IMR-90 (cell line): ENCODE results near the gene MYOF. TPM values are rescaled to one million over a fixed set of nuclear protein-coding genes. Genes with fewer than 3 reads are reported as not detected.

ENCODE experiments used
- ATAC-seq: fragments of 200-7000 bp; cut with Tn5 transposase; 2 replicates; pipeline ENCODE4 v1.9.1; 2020; ENCODE audit warnings: low read depth, mild to moderate bottlenecking, moderate library complexity
- BruUV-seq: library from RNA; stranded (reverse); fragments of 400-500 nt; replicated peaks from 2 replicates; lab custom pipeline; 2021; lab: Mats Ljungman, UMichigan
- CTCF ChIA-PET: fragments of 300-600 bp; formaldehyde crosslinking; extraction: SDS; loops from one replicate; lab custom pipeline; 2021; ENCODE audit warnings: antibody characterized with exemption; lab: Yijun Ruan, JAX
- POLR2A ChIA-PET: fragments of 300-600 bp; sonication (Branson Sonifier 250); formaldehyde crosslinking; loops from one replicate; lab custom pipeline; 2022; ENCODE audit warnings: antibody characterized with exemption; ENCODE audit not compliant: unreplicated experiment; lab: Charles Lee
- DNase-seq: peaks from one replicate; pipeline ENCODE4 v3.0.0; 2013
- H2AFZ ChIP-seq: replicated peaks from 2 replicates; pipeline ENCODE3; 2013; ENCODE audit warnings: low read length, mild to moderate bottlenecking; ENCODE audit not compliant: poor library complexity
- H2AK5ac ChIP-seq: 2 replicates; pipeline ENCODE4 v1.6.1; 2013; ENCODE audit warnings: low read depth, low read length, inconsistent platforms
- H2AK9ac ChIP-seq: replicated peaks from 2 replicates; pipeline ENCODE3; 2013; ENCODE audit warnings: mild to moderate bottlenecking, low read depth, low read length, moderate library complexity; ENCODE audit not compliant: poor library complexity
- H2BK120ac ChIP-seq: 2 replicates; pipeline ENCODE4 v1.6.1; 2013; ENCODE audit warnings: low read depth, low read length, inconsistent platforms
- H2BK15ac ChIP-seq: 3 replicates; pipeline ENCODE4 v1.6.1; 2013; ENCODE audit warnings: low read depth, low read length, inconsistent platforms
- H2BK20ac ChIP-seq: 2 replicates; pipeline ENCODE4 v1.6.1; 2013; ENCODE audit warnings: low read depth, mild to moderate bottlenecking, inconsistent platforms, low read length, moderate library complexity
- H2BK5ac ChIP-seq: 2 replicates; pipeline ENCODE4 v1.6.1; 2013; ENCODE audit warnings: mild to moderate bottlenecking, low read depth, low read length, inconsistent platforms; ENCODE audit not compliant: poor library complexity, severe bottlenecking
- H3K14ac ChIP-seq: replicated peaks from 2 replicates; pipeline ENCODE4 v1.6.1; 2013; ENCODE audit warnings: low read depth, low read length, inconsistent platforms
- H3K18ac ChIP-seq: 2 replicates; pipeline ENCODE4 v1.6.1; 2013; ENCODE audit warnings: low read depth, low read length, control low read depth
- H3K23ac ChIP-seq: 2 replicates; pipeline ENCODE4 v1.6.1; 2013; ENCODE audit warnings: low read depth, low read length, inconsistent platforms
- H3K27ac ChIP-seq: 2 replicates; pipeline ENCODE4 v1.5.1; 2013; ENCODE audit warnings: mild to moderate bottlenecking, control low read depth, low read length; ENCODE audit not compliant: insufficient read depth
- H3K27me3 ChIP-seq: 2 replicates; pipeline ENCODE4 v1.6.1; 2013; ENCODE audit warnings: low read length; ENCODE audit not compliant: control insufficient read depth, insufficient read depth
- H3K36me3 ChIP-seq: 2 replicates; pipeline ENCODE4 v1.6.1; 2013; ENCODE audit warnings: low read length, mixed read lengths; ENCODE audit not compliant: control insufficient read depth, insufficient read depth
- H3K4ac ChIP-seq: 2 replicates; pipeline ENCODE4 v1.6.1; 2013; ENCODE audit warnings: low read depth, low read length, inconsistent platforms
- H3K4me1 ChIP-seq: 2 replicates; pipeline ENCODE4 v1.6.1; 2013; ENCODE audit warnings: low read length, mixed read lengths; ENCODE audit not compliant: control insufficient read depth, insufficient read depth
- H3K4me2 ChIP-seq: 2 replicates; pipeline ENCODE4 v1.6.1; 2013; ENCODE audit warnings: low read depth, mild to moderate bottlenecking, control low read depth, low read length, moderate library complexity
- H3K4me3 ChIP-seq: 2 replicates; pipeline ENCODE4 v1.5.1; 2013; ENCODE audit warnings: low read depth, mild to moderate bottlenecking, control low read depth, low read length, moderate library complexity; ENCODE audit not compliant: insufficient read depth
- H3K56ac ChIP-seq: 2 replicates; pipeline ENCODE4 v1.6.1; 2013; ENCODE audit warnings: low read length, inconsistent platforms; ENCODE audit not compliant: insufficient read depth; ENCODE audit errors: extremely low read depth
- H3K79me1 ChIP-seq, 2 experiments: 2 replicates each; pipeline ENCODE4 v1.6.1; 2013; ENCODE audit warnings: low read length in 2 of 2, inconsistent platforms in 1 of 2, low read depth in 1 of 2
- H3K9ac ChIP-seq: 2 replicates; pipeline ENCODE4 v1.6.1; 2013; ENCODE audit warnings: low read depth, low read length, control low read depth
- H3K9me1 ChIP-seq: 2 replicates; pipeline ENCODE4 v1.6.1; 2013; ENCODE audit warnings: low read length, inconsistent platforms; ENCODE audit not compliant: insufficient read depth
- H3K9me3 ChIP-seq: 2 replicates; pipeline ENCODE4 v1.6.1; 2013; ENCODE audit warnings: low read length; ENCODE audit not compliant: control insufficient read depth, insufficient read depth
- H4K20me1 ChIP-seq: 2 replicates; pipeline ENCODE4 v1.6.1; 2013; ENCODE audit warnings: low read length, inconsistent platforms; ENCODE audit not compliant: insufficient read depth
- H4K5ac ChIP-seq: 2 replicates; pipeline ENCODE4 v1.6.1; 2013; ENCODE audit warnings: mild to moderate bottlenecking, low read depth, low read length, control low read depth
- H4K8ac ChIP-seq, 2 experiments: 2 replicates each; pipeline ENCODE4 v1.6.1; 2013; ENCODE audit warnings: low read depth in 2 of 2, low read length in 2 of 2, control low read depth in 1 of 2, inconsistent platforms in 1 of 2
- H4K91ac ChIP-seq: 2 replicates; pipeline ENCODE4 v1.6.1; 2013; ENCODE audit warnings: low read depth, low read length, inconsistent platforms; ENCODE audit not compliant: insufficient read depth
- BHLHE40 ChIP-seq: fragments of 150-350 bp; IDR thresholded peaks from 2 replicates; pipeline ENCODE4 v1.6.1; 2016; ENCODE audit warnings: mild to moderate bottlenecking, low read depth, low read length
- CEBPB ChIP-seq: IDR thresholded peaks from 2 replicates; pipeline ENCODE4 v1.6.1; 2012; ENCODE audit warnings: low read depth, low read length, improper control_type of control experiment
- ELK1 ChIP-seq: fragments of 150-350 bp; IDR thresholded peaks from 2 replicates; pipeline ENCODE4 v1.6.1; 2016; ENCODE audit warnings: low read depth, mild to moderate bottlenecking, low read length, moderate library complexity, borderline replicate concordance
- FOS ChIP-seq: fragments of 150-350 bp; IDR thresholded peaks from 2 replicates; pipeline ENCODE4 v1.6.1; 2016; ENCODE audit warnings: low read depth, low read length
- MAFK ChIP-seq: IDR thresholded peaks from 2 replicates; pipeline ENCODE4 v1.6.1; 2012; ENCODE audit warnings: low read depth, low read length, improper control_type of control experiment
- MAZ ChIP-seq: IDR thresholded peaks from 2 replicates; pipeline ENCODE4 v1.6.1; 2012; ENCODE audit warnings: low read depth, mild to moderate bottlenecking, low read length, improper control_type of control experiment, moderate library complexity, borderline replicate concordance
- MXI1 ChIP-seq: IDR thresholded peaks from 2 replicates; pipeline ENCODE4 v1.6.1; 2012; ENCODE audit warnings: low read depth, mild to moderate bottlenecking, low read length, moderate library complexity, borderline replicate concordance
- POLR2A ChIP-seq: IDR thresholded peaks from 2 replicates; pipeline ENCODE4 v1.6.1; 2012; ENCODE audit warnings: mild to moderate bottlenecking, low read depth, low read length
- RAD21 ChIP-seq: IDR thresholded peaks from 2 replicates; pipeline ENCODE4 v1.6.1; 2012; ENCODE audit warnings: low read length, improper control_type of control experiment
- RCOR1 ChIP-seq: IDR thresholded peaks from 2 replicates; pipeline ENCODE4 v1.6.1; 2012; ENCODE audit warnings: mild to moderate bottlenecking, low read length, improper control_type of control experiment; ENCODE audit not compliant: insufficient replicate concordance
- RFX5 ChIP-seq: IDR thresholded peaks from 2 replicates; pipeline ENCODE4 v1.8.0; 2012; ENCODE audit warnings: low read depth, mild to moderate bottlenecking, low read length, moderate library complexity
- SMC3 ChIP-seq: fragments of 150-350 bp; IDR thresholded peaks from 2 replicates; pipeline ENCODE4 v1.6.1; 2016; ENCODE audit warnings: low read depth, mild to moderate bottlenecking, antibody characterized with exemption, low read length, moderate library complexity
- WGBS, 2 experiments: methylation state at CpG; one replicate each; pipeline versions ENCODE4 v1.1.5 to v1.1.7; 2013; ENCODE audit warnings: missing lambda C conversion rate in 2 of 2; ENCODE audit not compliant: insufficient read length in 1 of 2; ENCODE audit errors: extremely low coverage in 2 of 2; 5-methylcytosine and 5-hydroxymethylcytosine counted together
- dilution Hi-C: fragments of 300-500 bp; cut with HindIII; formaldehyde crosslinking; loops from one replicate; pipeline ENCODE4 v1.14.3; 2018; ENCODE audit warnings: low sequenced_read_pairs; ENCODE audit not compliant: unreplicated experiment
- in situ Hi-C: fragments of 300-500 bp; cut with MboI; formaldehyde crosslinking; loops from 3 replicates; pipeline ENCODE4 v1.14.3; 2019; ENCODE audit warnings: low sequenced_read_pairs, inconsistent platforms, mixed read lengths
- intact Hi-C: fragments of 100-400 bp; cut with micrococcal nuclease; formaldehyde crosslinking; loops from 2 replicates; pipeline ENCODE4 v1.10.0; 2022
- polyA plus RNA-seq, 3 experiments: library from polyadenylated mRNA; depleted of rRNA; stranded (reverse); fragments of >200 nt; gene quantifications; 2 replicates each; pipeline ENCODE4 v1.2.3, GENCODE V29; 2012; ENCODE audit warnings: low replicate concordance in 1 of 3
- total RNA-seq: library from RNA; depleted of rRNA; stranded (reverse); fragments of >200 nt; gene quantifications from 2 replicates; pipeline ENCODE4 v1.2.3, GENCODE V29; 2012
- TF ChIP-seq, protein P1 (sequence below): conservative IDR thresholded peaks from 2 replicates; pipeline ENCODE4 v1.5.1; 2012; ENCODE audit warnings: mild to moderate bottlenecking, low read depth, low read length, improper control_type of control experiment
- TF ChIP-seq, protein P2 (sequence below): fragments of 150-350 bp; IDR thresholded peaks from 2 replicates; pipeline ENCODE4 v1.6.1; 2017; ENCODE audit warnings: mild to moderate bottlenecking, antibody characterized with exemption, low read length, low read depth

The MYOF gene
- total and polyA plus RNA-seq, 2 of the 4 experiments (the other 2 are of a cell fraction) = 221 to 281 TPM

- no peaks in the 10 kb centered on the region for H3K27me3 ChIP-seq
- H3K36me3 ChIP-seq = peaks cover 10% of the 10 kb centered on the region
- peaks cover 21% of the 10 kb centered on the region for H3K9me1 ChIP-seq
- peak overlapping the region; percentile 92 for H4K5ac ChIP-seq
- H3K4ac ChIP-seq = peak overlapping the region; percentile 92
- intact Hi-C loops = no loop called here
- peak overlapping the region; percentile 93 for H2BK5ac ChIP-seq
- ChIA-PET CTCF (interaction anchor here (1.2 kb wide), 1 partner anchor 71 kb away, joined by 4 read pairs; no protein-coding TSS in a partner anchor), POLR2A (interaction anchor here (0.7 kb wide), 1 partner anchor 8 kb away, joined by 9 read pairs; no protein-coding TSS in a partner anchor)
- in situ Hi-C loops = no loop called here
- peak overlapping the region; percentile 81 for H4K91ac ChIP-seq
- H3K14ac ChIP-seq = peak overlapping the region; percentile 93
- H2BK120ac ChIP-seq = peak overlapping the region; percentile 88
- peak overlapping the region; percentile 86 for H3K27ac ChIP-seq
- H4K8ac ChIP-seq = peak overlapping the region; percentile 69 to 90; a peak in 3 of 4 replicates
- BruUV-seq = no TSS peak
- H2AK5ac ChIP-seq = peak overlapping the region; percentile 96
- peak overlapping the region; percentile 67 for H3K56ac ChIP-seq
- no peak overlapping the region for H3K4me3 ChIP-seq
- H3K79me1 ChIP-seq = peaks cover 11 to 70% of the 10 kb centered on the region in 2 experiments
- H3K9me3 ChIP-seq = no peaks in the 10 kb centered on the region
- H3K18ac ChIP-seq = peak overlapping the region; percentile 78; the same call in 1 of the 2 replicates
- ATAC-seq = no peak
- peaks cover 55% of the 10 kb centered on the region for H3K4me1 ChIP-seq
- peak; percentile 51 for DNase-seq
- H2AK9ac ChIP-seq = no peak overlapping the region
- dilution Hi-C loops = no loop called here
- H3K23ac ChIP-seq = peak overlapping the region; percentile 92
- no peak overlapping the region for H2AFZ ChIP-seq
- TF ChIP-seq FOS (no peak), POLR2A (no peak), MAFK (no peak), BHLHE40 (no peak), RFX5 (no peak), MAZ (no peak), MXI1 (no peak), ELK1 (no peak), CEBPB (no peak), RAD21 (no peak), SMC3 (no peak), RCOR1 (no peak)
- TF ChIP-seq, protein P1, sequence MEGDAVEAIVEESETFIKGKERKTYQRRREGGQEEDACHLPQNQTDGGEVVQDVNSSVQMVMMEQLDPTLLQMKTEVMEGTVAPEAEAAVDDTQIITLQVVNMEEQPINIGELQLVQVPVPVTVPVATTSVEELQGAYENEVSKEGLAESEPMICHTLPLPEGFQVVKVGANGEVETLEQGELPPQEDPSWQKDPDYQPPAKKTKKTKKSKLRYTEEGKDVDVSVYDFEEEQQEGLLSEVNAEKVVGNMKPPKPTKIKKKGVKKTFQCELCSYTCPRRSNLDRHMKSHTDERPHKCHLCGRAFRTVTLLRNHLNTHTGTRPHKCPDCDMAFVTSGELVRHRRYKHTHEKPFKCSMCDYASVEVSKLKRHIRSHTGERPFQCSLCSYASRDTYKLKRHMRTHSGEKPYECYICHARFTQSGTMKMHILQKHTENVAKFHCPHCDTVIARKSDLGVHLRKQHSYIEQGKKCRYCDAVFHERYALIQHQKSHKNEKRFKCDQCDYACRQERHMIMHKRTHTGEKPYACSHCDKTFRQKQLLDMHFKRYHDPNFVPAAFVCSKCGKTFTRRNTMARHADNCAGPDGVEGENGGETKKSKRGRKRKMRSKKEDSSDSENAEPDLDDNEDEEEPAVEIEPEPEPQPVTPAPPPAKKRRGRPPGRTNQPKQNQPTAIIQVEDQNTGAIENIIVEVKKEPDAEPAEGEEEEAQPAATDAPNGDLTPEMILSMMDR = no peak
- TF ChIP-seq, protein P2, sequence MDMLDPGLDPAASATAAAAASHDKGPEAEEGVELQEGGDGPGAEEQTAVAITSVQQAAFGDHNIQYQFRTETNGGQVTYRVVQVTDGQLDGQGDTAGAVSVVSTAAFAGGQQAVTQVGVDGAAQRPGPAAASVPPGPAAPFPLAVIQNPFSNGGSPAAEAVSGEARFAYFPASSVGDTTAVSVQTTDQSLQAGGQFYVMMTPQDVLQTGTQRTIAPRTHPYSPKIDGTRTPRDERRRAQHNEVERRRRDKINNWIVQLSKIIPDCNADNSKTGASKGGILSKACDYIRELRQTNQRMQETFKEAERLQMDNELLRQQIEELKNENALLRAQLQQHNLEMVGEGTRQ = no peak
- H4K20me1 ChIP-seq = no peaks in the 10 kb centered on the region; the same call in 1 of the 2 replicates
- H3K9ac ChIP-seq = no peak overlapping the region
- WGBS, 2 experiments = no CpG with 5 or more reads among the region's 1 CpG
- H2BK15ac ChIP-seq = peak overlapping the region; percentile 96
- H3K4me2 ChIP-seq = no peak overlapping the region
- peak overlapping the region; percentile 90 for H2BK20ac ChIP-seq
Observed at GRCh38 chr10:93461807-93462178, 20.3 kb downstream of the MYOF start.
